Loucy (cell line): ENCODE results near the gene PRDX4.
"Not testable (repeated sequence)": the region's sequence is repeated elsewhere in the genome, so short reads cannot be mapped to it uniquely, and the experiment has no call there.

Experiments used
- H2AFZ ChIP-seq: fragments of 200-600 bp; sonication (generic); 2 replicates; pipeline ENCODE4 v1.6.0; 2016; ENCODE audit warnings: antibody characterized with exemption, mild to moderate bottlenecking, low read length, moderate library complexity
- H3F3A ChIP-seq: fragments of 200-600 bp; 2 replicates; pipeline ENCODE4 v1.6.0; 2016; ENCODE audit warnings: antibody characterized with exemption, low read depth, mild to moderate bottlenecking
- H3K27me3 ChIP-seq: fragments of 200-600 bp; sonication (generic); 2 replicates; pipeline ENCODE4 v1.6.1; 2014; ENCODE audit warnings: low read length, mild to moderate bottlenecking; ENCODE audit not compliant: insufficient read depth, poor library complexity, severe bottlenecking
- H3K36me3 ChIP-seq: fragments of 200-600 bp; sonication (generic); 2 replicates; pipeline ENCODE4 v1.6.1; 2016; ENCODE audit warnings: low read length; ENCODE audit not compliant: insufficient read depth
- H3K4me1 ChIP-seq: fragments of 200-600 bp; sonication (generic); 2 replicates; pipeline ENCODE4 v1.5.1; 2014; ENCODE audit warnings: low read length, mild to moderate bottlenecking; ENCODE audit not compliant: insufficient read depth, poor library complexity, severe bottlenecking
- H3K4me2 ChIP-seq: fragments of 200-600 bp; sonication (generic); 2 replicates; pipeline ENCODE4 v1.6.0; 2014; ENCODE audit warnings: antibody characterized with exemption, low read length, low read depth, mild to moderate bottlenecking; ENCODE audit not compliant: poor library complexity, severe bottlenecking
- H3K4me3 ChIP-seq: fragments of 200-600 bp; sonication (generic); 2 replicates; pipeline ENCODE4 v1.5.1; 2014; ENCODE audit warnings: low read length, mild to moderate bottlenecking, mixed read lengths; ENCODE audit not compliant: poor library complexity, severe bottlenecking
- H3K79me2 ChIP-seq: fragments of 200-600 bp; sonication (generic); 2 replicates; pipeline ENCODE4 v1.6.1; 2014; ENCODE audit warnings: low read length; ENCODE audit not compliant: insufficient read depth
- H3K9ac ChIP-seq: fragments of 200-600 bp; sonication (generic); 2 replicates; pipeline ENCODE4 v1.6.0; 2014; ENCODE audit warnings: mild to moderate bottlenecking, low read depth, low read length, moderate library complexity; ENCODE audit not compliant: poor library complexity, severe bottlenecking
- H3K9me2 ChIP-seq: fragments of 200-600 bp; sonication (generic); replicated peaks from 2 replicates; pipeline ENCODE4 v1.6.1; 2016; ENCODE audit warnings: low read depth, low read length, mixed read lengths
- H3K9me3 ChIP-seq: fragments of 200-600 bp; sonication (generic); 2 replicates; pipeline ENCODE4 v1.6.1; 2014; ENCODE audit warnings: mild to moderate bottlenecking, antibody characterized with exemption, low read length, low read depth; ENCODE audit not compliant: insufficient read depth
- H4K20me1 ChIP-seq: fragments of 200-600 bp; sonication (generic); 2 replicates; pipeline ENCODE4 v1.6.0; 2014; ENCODE audit warnings: antibody characterized with exemption, low read length, mild to moderate bottlenecking; ENCODE audit not compliant: insufficient read depth, poor library complexity, severe bottlenecking
- CTCF ChIP-seq: fragments of 200-600 bp; sonication (generic); conservative IDR thresholded peaks from 2 replicates; pipeline ENCODE4 v1.5.1; 2014; ENCODE audit warnings: mild to moderate bottlenecking, antibody characterized with exemption, low read length
- EZH2phosphoT487 ChIP-seq: fragments of 200-600 bp; IDR thresholded peaks from 2 replicates; pipeline ENCODE4 v1.6.1; 2018; ENCODE audit warnings: antibody characterized with exemption, mild to moderate bottlenecking, moderate library complexity, borderline replicate concordance

PRDX4 gene

DNA sequence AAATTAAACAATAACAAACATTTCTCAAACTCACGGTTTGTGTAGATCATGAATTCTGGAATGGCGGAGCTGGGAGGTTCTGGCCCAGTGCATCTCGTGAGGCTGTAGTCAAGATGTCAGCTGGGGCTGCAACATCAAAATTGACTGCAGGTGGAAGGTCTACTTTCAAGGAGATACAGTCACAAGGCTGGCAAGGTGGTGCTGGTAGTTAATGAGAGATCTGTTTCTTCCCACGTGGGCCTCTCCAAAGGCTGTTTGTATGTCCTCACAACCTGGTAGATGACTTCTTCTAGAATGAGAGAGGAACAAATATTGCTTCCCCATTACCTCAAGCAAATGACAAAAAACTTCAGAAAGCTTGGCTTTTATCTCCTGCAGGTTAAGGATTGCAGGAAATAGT, 8.0 kb upstream of the PRDX4 start:
- Histone ChIP-seq H3K4me3 (no peak overlapping the region), H3K27me3 (no peaks in the 10 kb centered on the region), H3K9me3 (no peaks in the 10 kb centered on the region), H3K9me2 (no peaks in the 10 kb centered on the region), H3K4me2 (no peak overlapping the region), H4K20me1 (no peaks in the 10 kb centered on the region), H3K4me1 (no peaks in the 10 kb centered on the region), H3K9ac (no peak overlapping the region), H3F3A (no peaks in the 10 kb centered on the region), H3K36me3 (no peaks in the 10 kb centered on the region), H3K79me2 (no peaks in the 10 kb centered on the region), H2AFZ (no peak overlapping the region)
- no peak for TF ChIP-seq EZH2phosphoT487
- TF ChIP-seq CTCF, result no peak

DNA sequence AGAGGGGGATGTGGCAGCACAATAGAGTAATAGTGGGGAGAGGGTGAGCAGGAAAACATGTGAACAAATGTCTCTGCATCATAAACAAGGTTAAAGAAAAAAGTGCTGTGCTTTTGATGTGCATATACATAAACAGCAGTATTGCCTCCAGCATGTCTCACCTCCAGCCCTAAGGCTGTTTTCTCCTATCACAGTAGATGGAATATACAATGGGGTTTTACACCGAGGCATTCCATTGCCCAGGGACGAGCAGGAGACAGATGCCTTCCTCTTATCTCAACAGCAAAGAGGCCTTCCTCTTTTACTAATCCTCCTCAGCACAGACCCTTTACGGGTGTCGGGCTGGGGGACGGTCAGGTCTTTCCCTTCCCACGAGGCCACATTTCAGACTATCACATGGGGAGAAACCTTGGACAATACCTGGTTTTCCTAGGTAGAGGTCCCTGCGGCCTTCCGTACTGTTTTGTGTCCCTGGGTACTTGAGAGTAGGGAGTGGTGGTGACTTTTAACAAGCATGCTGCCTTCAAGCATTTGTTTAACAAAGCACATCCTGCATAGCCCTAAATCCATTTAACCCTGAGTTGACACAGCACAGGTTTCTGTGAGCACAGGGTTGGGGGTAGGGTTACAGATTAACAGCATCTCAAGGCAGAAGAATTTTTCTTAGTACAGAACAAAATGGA, 7.1 kb upstream of the PRDX4 start:
- H3K9me3 ChIP-seq, H3K9me2 ChIP-seq, H3K4me1 ChIP-seq, H3K36me3 ChIP-seq, H3K4me3 ChIP-seq, H3F3A ChIP-seq, H3K9ac ChIP-seq, H4K20me1 ChIP-seq, H3K27me3 ChIP-seq, H3K4me2 ChIP-seq, H2AFZ ChIP-seq, H3K79me2 ChIP-seq: not testable (repeated sequence)

DNA sequence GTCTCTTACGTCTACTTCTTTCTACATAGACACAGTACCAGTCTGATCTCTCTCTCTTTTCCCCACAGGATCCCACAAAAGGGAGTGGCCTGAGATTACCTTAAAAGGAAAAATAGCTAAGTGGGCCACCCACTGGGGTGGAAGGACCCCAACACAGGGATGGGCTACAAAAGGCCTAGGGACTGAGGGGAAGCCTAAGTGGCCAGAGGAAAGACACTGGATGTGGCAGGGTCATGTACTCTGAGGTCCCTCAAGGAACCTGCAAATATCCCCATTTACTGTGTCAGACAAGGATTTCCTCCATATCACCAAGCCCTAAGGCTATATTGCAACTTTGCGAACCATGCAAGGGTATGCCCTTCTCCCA, 6.5 kb upstream of the PRDX4 start:
- no peaks in the 10 kb centered on the region for H3K27me3 ChIP-seq
- H3F3A ChIP-seq, result no peaks in the 10 kb centered on the region
- H3K9me3 ChIP-seq, result no peaks in the 10 kb centered on the region
- no peak overlapping the region for H3K4me3 ChIP-seq
- no peak for TF ChIP-seq CTCF
- H3K4me1 ChIP-seq, result no peaks in the 10 kb centered on the region
- H4K20me1 ChIP-seq, result no peaks in the 10 kb centered on the region
- no peaks in the 10 kb centered on the region for H3K79me2 ChIP-seq
- no peak overlapping the region for H3K9ac ChIP-seq
- no peaks in the 10 kb centered on the region for H3K9me2 ChIP-seq
- H3K4me2 ChIP-seq, result no peak overlapping the region
- no peak overlapping the region for H2AFZ ChIP-seq
- no peaks in the 10 kb centered on the region for H3K36me3 ChIP-seq

GRCh38 chrX:23661671-23662070, 5.6 kb upstream of the PRDX4 start:
- Histone ChIP-seq H3K4me1 (peaks cover 1% of the 10 kb centered on the region), H2AFZ (no peak overlapping the region), H3K9ac (no peak overlapping the region), H3K9me3 (no peaks in the 10 kb centered on the region), H3K4me3 (no peak overlapping the region), H3F3A (no peaks in the 10 kb centered on the region), H3K79me2 (no peaks in the 10 kb centered on the region), H3K36me3 (no peaks in the 10 kb centered on the region), H3K4me2 (no peak overlapping the region), H3K9me2 (no peaks in the 10 kb centered on the region), H4K20me1 (no peaks in the 10 kb centered on the region), H3K27me3 (no peaks in the 10 kb centered on the region)
- TF ChIP-seq CTCF (no peak), EZH2phosphoT487 (no peak)
